ENCODE data around the gene ZMYND19.
"Not testable (repeated sequence)": the region's sequence is repeated elsewhere in the genome, so short reads cannot be mapped to it uniquely, and the experiment has no call there.

Gene ZMYND19

DNA sequence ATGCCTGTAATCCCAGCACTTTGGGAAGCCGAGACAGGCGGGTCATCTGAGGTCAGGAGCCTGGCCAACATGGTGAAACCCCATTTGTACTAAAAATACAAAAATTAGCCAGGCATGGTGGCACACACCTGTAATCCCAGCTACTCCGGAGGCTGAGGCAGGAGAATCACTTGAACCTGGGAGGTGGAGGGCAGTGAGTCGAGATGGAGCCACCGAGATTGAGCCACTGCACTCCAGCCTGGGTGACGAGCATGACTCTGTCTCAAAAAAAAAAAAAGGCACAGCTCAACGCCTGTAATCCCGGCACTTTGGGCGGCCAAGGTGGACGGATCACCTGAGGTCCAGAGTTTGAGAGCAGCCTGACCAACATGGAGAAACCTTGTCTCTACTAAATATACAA is 36.7 kb downstream of the ZMYND19 start:
- not testable (repeated sequence) for DNase-seq

DNA sequence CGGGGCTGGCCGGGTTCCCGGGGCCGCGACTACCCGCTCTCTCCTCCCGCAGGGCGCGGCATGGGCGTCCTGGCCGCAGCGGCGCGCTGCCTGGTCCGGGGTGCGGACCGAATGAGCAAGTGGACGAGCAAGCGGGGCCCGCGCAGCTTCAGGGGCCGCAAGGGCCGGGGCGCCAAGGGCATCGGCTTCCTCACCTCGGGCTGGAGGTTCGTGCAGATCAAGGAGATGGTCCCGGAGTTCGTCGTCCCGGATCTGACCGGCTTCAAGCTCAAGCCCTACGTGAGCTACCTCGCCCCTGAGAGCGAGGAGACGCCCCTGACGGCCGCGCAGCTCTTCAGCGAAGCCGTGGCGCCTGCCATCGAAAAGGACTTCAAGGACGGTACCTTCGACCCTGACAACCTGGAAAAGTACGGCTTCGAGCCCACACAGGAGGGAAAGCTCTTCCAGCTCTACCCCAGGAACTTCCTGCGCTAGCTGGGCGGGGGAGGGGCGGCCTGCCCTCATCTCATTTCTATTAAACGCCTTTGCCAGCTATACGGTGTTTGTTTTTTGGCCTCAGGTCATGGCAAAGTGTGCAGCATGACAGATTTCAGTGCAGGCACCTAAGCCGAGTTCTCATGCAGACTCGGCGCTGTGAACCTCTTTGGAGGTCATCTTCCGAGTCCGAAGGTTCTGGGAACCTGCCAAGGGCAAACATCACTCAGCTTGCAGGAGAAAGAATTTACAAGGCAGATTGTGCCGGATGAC is 38.1 kb downstream of the ZMYND19 start:
- no peak for DNase-seq

DNA sequence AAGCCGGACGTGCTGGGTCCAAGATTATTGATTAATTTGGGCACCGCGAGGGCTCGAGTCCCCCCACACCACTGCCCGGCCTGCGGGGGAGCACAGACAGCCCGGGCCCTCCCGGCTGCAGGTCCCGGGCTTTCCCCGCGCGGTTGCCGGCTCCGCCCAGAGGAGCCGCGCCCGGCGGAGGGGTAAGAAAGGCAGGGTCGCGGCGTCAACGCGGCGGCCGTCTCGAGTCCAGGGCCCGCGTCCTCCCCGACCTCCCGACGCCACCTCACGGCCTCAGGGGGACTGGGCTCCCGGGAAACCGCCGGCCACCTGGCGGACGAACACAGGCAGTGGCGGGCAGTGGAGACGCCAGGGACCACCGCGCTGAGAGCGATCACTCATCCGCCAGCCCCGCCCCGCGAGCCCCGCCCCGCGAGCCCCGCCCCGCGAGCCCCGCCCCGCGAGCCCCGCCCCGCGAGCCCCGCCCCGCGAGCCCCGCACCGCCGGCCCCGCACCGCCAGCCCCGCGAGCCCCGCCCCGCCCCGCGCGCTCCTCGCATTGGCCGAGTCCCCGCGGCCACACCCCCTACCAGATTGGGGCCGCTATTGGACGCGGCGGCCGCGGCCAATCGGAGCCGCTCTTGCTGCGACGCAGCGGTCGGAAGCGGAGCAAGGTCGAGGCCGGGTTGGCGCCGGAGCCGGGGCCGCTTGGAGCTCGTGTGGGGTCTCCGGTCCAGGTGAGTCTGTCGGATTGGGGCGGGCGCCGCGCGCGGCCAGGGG is 38.9 kb downstream of the ZMYND19 start, which contains the start of gene MRPL41:
Gene MRPL41, plus strand, starts transcription at position 616 of the 758 bp plus-strand sequence. CDS start 203 bp downstream, outside the sequence.
- DNase-seq: peak; percentile 57

DNA sequence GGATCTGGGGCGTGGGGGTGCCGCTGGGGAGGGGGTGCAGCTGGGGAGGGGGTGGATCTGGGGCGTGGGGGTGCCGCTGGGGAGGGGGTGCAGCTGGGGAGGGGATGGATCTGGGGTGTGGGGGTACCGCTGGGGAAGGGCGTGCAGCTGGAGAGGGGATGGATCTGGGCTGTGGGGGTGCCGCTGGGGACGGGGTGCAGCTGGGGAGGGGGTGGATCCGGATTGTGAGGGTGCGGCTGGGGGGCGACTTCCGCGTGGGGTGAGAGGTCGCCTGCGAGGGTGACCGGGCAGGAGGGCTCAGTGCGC is 39.4 kb downstream of the ZMYND19 start:
- not testable (repeated sequence) for DNase-seq

DNA sequence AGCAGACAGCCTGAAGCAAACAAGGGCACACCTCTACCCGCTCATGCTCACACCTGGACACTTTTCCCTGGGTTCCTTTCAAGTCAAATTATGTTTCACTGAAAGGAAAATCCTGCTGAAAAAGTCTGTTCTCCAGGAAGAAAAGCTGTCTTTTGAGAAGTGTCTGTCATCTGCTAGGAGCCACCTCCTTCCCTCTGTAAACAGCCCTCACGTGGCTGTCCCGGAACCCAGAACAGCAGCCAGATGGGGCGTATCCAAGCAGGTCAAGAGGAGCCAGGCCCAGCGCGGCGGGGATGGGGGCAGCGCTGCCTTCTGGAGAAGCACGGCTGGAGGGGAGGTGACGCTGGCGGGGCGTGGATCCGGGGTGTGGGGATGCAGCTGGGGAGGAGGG is 40.1 kb downstream of the ZMYND19 start, which contains the start of gene PNPLA7:
Gene PNPLA7, minus strand, starts transcription at position 172 of the 391 bp plus-strand sequence. CDS start 205 bp downstream, outside the sequence.
- DNase-seq: no peak

DNA sequence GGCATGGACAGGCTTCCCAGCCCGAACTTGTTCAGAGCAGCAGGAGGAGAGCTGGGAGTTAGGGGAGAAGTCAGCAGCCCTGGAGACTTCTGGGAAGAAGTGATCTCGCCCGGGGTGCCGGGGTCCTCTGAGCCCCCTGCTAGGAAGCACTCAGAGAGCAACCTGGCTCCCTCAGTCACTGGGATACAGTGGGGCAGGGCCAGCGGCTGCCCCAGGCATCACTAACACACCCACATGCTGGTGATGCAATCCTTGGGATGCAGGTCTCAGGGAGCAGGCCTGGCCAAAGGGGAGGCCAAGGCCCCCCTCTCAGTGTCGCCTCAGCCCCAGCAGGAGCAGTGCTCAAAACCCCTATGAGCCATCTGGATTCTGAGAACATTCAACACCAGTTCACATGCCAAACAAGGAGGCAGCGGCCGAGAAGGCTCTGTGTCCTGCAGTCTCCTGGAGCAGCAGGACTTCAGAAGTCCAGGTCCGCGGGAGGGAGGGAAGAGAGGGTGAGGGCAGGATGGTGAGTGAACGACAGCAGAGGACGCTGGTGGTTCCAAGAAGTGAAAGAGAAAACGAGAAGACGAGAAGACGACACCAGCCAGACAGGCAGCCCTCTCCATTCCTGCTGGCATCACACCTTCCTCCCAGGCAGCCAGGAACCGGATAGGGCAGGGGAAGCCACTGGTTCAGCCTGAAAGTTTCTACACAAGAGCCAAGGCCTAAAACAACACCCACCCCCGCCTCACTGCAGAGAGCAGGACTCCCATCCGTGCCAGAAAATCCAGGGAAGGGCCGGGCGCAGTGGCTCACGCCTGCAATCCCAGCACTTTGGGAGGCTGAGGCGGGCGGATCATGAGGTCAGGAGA is 42.4 kb downstream of the ZMYND19 start:
- DNase-seq: no peak

DNA sequence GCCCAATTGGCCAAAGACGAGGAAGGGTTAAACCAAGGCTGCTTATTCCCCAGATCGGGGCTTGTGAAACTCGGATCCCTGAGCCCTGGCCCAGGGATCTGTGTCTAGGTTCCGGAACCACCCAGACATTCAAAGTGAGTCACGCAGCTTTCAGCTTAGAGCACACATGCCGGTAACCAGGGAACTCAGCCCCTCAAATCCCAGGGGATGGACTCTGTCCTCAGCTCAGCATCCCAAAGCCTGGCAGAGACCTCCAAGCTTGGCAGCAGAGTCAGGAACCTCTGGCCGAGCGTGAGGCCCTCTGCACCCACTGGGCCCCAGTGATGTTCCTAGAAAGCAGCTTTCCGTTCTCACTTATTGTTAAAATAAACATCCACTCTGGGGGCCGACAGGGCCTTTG is 45.2 kb downstream of the ZMYND19 start:
- no peak for DNase-seq

DNA sequence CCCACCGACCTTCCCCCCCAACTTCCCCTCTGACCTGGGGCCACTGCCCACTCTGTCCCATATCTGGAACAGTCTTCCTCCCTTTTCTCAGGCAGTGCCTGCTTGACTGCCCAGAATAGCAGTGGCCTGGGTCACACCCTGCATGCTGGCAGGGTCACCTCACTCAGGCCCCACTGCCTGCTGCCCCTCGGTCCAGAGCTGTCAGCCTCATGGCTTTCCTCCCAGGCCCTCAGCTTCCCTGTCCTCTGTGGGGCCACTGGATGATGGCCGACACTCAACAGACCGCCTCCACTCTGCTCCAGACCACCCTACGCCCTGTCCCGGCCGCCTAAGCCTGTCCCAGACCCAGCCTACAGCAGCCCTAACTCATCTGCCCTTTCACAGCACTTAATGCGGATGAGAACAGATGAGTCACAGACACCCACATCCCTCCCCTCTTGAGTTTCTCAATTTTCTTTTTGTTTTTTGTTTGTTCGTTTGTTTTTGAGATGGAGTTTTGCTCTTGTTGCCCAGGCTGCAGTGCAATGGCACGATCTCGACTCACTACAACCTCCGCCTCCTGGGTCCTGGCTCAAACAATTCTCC is 46.0 kb downstream of the ZMYND19 start:
- DNase-seq: no peak

DNA sequence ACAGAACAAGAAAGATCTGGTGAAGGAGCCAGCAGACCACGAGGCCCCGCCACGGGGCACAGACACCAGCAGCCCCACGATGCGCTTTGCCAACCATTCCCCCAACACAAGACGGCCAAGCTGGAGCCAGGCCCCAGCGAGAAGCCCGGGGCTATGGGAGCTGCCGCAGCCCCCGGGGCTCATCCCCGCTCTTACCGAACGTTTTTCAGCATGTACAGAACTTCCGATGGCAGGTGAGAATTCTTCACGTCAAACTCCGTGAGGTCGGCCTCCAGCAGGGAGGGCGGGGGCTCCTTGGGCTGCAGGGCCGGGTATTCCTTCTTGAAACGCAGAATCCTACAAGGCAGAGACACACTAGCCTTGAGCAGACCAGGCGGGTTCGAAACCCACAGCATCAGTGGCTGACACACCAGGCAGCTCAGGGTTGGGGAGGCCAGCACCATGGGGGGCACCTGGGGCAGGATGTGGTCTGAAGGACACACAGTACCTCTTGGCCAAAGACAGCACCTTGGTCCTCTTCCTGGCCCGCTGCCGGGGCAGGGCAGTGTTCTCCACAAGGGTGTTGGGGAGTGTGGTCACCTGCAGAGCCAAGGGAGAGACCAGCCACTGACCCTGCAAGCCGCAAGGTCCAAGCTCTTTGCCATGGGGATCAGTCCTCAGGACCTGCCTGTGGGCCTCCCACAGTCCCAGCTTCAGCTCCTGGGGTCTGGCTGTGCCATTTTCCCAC is 46.9 kb downstream of the ZMYND19 start:
- DNase-seq: no peak

DNA sequence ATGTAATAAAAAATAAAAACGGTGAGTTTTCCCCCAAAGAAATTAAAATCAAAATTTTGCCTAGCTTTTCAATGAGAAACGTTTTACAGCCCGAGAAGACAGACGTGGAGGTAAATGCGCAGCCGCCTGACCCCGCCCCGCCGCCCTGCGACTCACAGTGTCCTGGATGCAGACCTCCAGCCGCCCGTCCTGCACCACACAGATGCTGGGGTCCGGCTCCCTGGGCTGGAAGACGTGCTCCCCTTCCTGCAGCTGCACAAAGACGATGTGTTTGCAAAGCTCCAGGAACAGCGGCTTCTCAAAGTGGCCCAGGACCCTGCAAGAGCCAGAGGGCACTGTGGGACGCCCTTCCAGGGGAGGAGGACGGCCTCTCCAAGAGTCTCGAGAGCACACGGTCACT is 47.8 kb downstream of the ZMYND19 start:
- no peak for DNase-seq

DNA sequence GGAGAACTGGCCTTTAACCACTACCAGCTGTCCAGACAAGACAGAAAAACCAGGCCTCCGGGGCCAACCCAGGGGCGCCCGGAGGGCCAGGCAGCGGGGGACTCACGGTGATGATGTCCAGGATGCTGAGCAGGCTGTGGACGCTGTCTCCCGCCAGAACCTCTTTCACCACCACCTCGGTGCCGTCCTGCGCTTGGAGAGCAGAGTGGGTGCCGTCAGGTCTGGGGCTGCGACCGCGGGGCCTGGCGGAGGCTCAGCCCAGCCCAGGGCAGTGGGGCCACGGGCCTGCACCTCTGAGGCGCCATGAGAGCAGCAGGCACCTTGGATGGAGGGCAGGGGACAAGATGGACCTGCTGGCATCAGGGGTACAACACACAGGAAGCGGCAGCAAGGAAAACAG is 49.8 kb downstream of the ZMYND19 start:
- no peak for DNase-seq

DNA sequence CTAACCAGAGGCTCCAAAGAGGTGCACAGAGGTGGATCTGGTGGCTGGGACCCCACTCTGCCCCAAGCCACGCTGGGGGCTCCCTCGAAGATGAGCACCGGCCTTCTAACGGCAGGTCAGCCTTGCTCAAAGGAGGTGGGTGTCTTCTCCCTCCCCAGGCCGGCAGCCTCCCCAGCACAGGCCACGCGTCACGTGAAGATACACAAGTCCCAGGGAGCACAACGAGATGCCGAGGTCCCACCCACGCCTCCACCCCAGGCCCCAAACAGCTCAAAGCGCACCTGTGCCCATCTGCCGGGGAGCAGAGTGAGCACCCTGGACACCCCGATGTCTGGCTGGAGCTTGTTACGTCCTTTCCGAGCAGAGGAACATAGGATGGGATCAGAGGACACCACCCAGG is 52.3 kb downstream of the ZMYND19 start:
- DNase-seq: no peak

DNA sequence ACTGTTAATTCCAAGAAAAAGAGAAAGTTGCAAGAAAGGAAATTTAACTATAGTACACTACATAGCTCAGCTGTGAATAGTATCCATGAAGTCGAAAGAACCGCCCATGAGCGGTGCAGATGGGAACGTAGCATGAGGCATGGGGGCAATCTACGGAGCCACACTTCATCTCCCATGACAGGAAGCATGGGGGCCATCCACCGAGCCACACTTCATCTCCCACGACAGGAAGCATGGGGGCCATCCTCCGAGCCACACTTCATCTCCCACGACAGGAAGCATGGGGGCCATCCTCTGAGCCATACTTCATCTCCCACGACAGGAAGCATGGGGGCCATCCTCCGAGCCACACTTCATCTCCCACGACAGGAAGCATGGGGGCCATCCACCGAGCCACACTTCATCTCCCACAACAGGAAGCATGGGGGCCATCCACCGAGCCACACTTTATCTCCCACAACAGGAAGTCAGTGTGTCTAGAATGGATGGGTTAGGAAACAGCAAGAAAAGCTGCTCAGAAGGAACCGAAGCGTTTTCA is 53.6 kb downstream of the ZMYND19 start:
- DNase-seq: not testable (repeated sequence)

DNA sequence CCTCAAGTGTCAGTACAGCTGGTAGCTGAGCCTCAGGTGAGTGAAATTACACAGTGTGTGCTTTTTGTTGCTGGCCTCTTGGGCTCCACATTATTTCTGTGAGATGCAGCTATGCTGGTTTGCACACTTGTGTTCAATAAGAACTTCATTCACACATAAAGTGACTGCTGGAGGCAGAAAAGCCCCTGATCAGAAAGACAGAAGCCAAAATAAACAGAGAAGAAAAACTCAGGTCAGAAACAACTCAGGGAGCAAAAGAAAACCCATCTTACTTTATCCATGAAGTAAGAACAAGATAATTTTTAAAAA is 55.2 kb downstream of the ZMYND19 start:
- no peak for DNase-seq

DNA sequence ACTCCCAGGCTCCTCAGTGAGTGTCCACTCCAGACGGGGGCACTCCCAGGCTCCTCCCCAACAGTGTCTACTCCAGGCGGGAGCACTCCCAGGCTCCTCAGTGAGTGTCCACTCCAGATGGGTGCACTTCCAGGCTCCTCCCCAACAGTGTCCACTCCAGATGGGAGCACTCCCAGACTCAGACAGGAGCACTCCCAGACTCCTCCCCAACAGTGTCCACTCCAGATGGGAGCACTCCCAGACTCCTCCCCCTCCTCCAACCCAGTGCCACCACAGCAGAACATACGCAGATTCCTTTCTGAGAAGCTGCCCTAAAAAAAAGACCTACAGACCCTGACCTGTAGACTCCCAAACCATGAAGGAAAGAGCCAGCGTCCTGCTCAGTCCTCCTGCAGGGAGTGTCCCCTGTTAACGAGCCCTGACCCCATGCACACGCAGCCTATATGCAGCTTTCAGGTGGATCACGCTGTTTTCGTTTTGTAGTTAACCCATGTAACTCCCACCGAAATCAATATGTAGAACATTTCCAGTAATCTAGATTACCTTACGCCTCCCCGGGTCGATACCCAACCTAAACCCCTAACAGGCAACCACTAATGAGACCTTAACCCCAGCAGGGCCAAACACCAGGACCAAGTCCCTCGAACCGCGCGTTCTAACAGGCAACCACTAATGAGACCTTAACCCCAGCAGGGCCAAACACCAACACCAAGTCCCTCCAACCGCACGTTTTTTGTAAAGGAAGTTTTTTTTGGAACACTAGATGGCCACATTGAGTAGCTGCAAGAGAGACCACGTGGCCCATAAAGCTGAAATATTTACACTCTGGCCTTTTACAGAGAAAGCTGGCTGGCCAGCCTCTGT is 55.8 kb downstream of the ZMYND19 start:
- peak; percentile 10 for DNase-seq

DNA sequence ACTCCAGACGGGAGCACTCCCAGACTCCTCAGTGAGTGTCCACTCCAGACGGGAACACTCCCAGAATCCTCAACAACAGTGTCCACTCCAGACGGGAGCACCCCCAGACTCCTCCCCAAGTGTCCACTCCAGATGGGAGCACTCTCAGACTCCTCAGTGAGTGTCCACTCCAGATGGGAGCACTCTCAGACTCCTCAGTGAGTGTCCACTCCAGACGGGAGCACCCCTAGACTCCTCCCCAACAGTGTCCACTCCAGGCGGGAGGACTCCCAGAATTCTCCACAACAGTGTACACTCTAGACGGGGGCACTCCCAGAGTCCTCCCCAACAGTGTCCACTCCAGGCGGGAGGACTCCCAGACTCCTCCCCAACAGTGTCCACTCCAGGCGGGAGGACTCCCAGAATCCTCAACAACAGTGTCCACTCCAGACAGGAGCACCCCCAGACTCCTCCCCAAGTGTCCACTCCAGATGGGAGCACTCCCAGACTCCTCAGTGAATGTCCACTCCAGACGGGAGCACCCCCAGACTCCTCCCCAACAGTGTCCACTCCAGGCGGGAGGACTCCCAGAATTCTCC is 57.3 kb downstream of the ZMYND19 start:
- DNase-seq: not testable (repeated sequence)
